Measurements from ENCODE around the gene HTR3D.

GRCh38 chr3:184059424-184059823 lies 27.9 kb downstream of the HTR3D start:
- TF ChIP-seq SIN3A (IDR thresholded peaks at IDR 0.05; ENCODE audit: borderline replicate concordance, insufficient read depth, low read length): no peak
- no peak for TF ChIP-seq POLR2AphosphoS5 (IDR thresholded peaks at IDR 0.05; ENCODE audit: low read depth, low read length)
